GM06990 (cell line): ENCODE data around the gene MAPK10.

Experiments
- DNase-seq: peaks from one replicate; pipeline ENCODE4 v3.0.0-alpha.2; 2011; ENCODE audit not compliant: insufficient read length; ENCODE audit errors: extremely low read depth
- H3K27me3 ChIP-seq: replicated peaks from 2 replicates; pipeline ENCODE4 v1.6.0; 2011; ENCODE audit warnings: low read length; ENCODE audit not compliant: control insufficient read depth, insufficient read depth
- H3K36me3 ChIP-seq: 2 replicates; pipeline ENCODE4 v1.5.1; 2011; ENCODE audit warnings: low read length; ENCODE audit not compliant: control insufficient read depth, insufficient read depth
- H3K4me3 ChIP-seq: replicated peaks from 2 replicates; pipeline ENCODE4 v1.5.1; 2011; ENCODE audit warnings: low read depth, mild to moderate bottlenecking, control low read depth, low read length
- CTCF ChIP-seq: IDR thresholded peaks from 2 replicates; pipeline ENCODE4 v1.5.1; 2011; ENCODE audit warnings: low read length, control low read depth, mild to moderate bottlenecking, inconsistent platforms; ENCODE audit not compliant: insufficient read depth, poor library complexity, severe bottlenecking

Gene MAPK10

GRCh38 chr4:86160426-86160825 is 199.4 kb downstream of the MAPK10 start:
- no peaks in the 10 kb centered on the region for H3K27me3 ChIP-seq
- no peak for TF ChIP-seq CTCF
- DNase-seq = no peak

GRCh38 chr4:86159216-86159615 is 200.6 kb downstream of the MAPK10 start:
- DNase-seq = no peak
- H3K4me3 ChIP-seq = no peak overlapping the region
- TF ChIP-seq CTCF = no peak
- no peaks in the 10 kb centered on the region for H3K36me3 ChIP-seq
- H3K27me3 ChIP-seq = no peaks in the 10 kb centered on the region

More at GRCh38 chr4:86160426-86160825, 199.4 kb downstream of the MAPK10 start:
- Histone ChIP-seq H3K4me3 (no peak overlapping the region), H3K36me3 (no peaks in the 10 kb centered on the region)

- H3K27me3 ChIP-seq = no peaks in the 10 kb centered on the region
- H3K4me3 ChIP-seq = no peak overlapping the region
- no peak for DNase-seq
- TF ChIP-seq CTCF = no peak
- H3K36me3 ChIP-seq = no peaks in the 10 kb centered on the region
Measured at GRCh38 chr4:86156531-86156930, 203.3 kb downstream of the MAPK10 start.

GRCh38 chr4:86155766-86156165 is 204.1 kb downstream of the MAPK10 start:
- Histone ChIP-seq H3K36me3 (no peaks in the 10 kb centered on the region), H3K4me3 (no peak overlapping the region), H3K27me3 (no peaks in the 10 kb centered on the region)
- TF ChIP-seq CTCF = no peak
- no peak for DNase-seq

GRCh38 chr4:86152454-86152853 is 207.4 kb downstream of the MAPK10 start:
- H3K36me3 ChIP-seq = no peaks in the 10 kb centered on the region
- TF ChIP-seq CTCF = no peak
- DNase-seq = no peak
- no peaks in the 10 kb centered on the region for H3K27me3 ChIP-seq
- H3K4me3 ChIP-seq = no peak overlapping the region

GRCh38 chr4:86151196-86151595 is 208.7 kb downstream of the MAPK10 start:
- Histone ChIP-seq H3K27me3 (no peaks in the 10 kb centered on the region), H3K4me3 (no peak overlapping the region), H3K36me3 (no peaks in the 10 kb centered on the region)
- DNase-seq = no peak
- TF ChIP-seq CTCF = no peak
